Omental fat pad (tissue), 4 donors: ENCODE data around the gene VOPP1. TPM values are rescaled to one million over a fixed set of nuclear protein-coding genes. Genes with fewer than 3 reads are reported as not detected.
"Not testable (repeated sequence)": the region's sequence is repeated elsewhere in the genome, so short reads cannot be mapped to it uniquely, and the experiment has no call there.

ENCODE experiments used
- ATAC-seq: fragments of 150-250 bp; one replicate; pipeline ENCODE4 v1.9.1; 2016; ENCODE audit warnings: mild to moderate bottlenecking, moderate library complexity; ENCODE audit not compliant: low FRiP score
- DNase-seq: peaks from one replicate; pipeline ENCODE4 v3.0.0-alpha.2; 2019; ENCODE audit warnings: low spot score
- CTCF ChIP-seq, 3 donors: fragments of 450-650 bp; IDR thresholded peaks; one replicate each; pipeline ENCODE4 v1.5.1; 2016 to 2017; ENCODE audit warnings: antibody characterized with exemption in 3 of 3, mild to moderate bottlenecking in 3 of 3, moderate library complexity in 2 of 3
- total RNA-seq, 4 donors: library from RNA; depleted of rRNA; stranded (reverse); fragments of >200 nt; gene quantifications; one replicate each; pipeline ENCODE4 v1.1.0, GENCODE V29; 2016

VOPP1 gene
- total RNA-seq, 4 donors from 2014 or later: 31.3 to 64.0 (median 57.9) TPM

GRCh38 chr7:55589905-55590304, 17.6 kb upstream of the VOPP1 start:
- DNase-seq: no peak
- TF ChIP-seq CTCF (IDR thresholded peaks at IDR 0.05): no peak
- no peak for ATAC-seq

- DNase-seq: no peak
- no peak for ATAC-seq
- TF ChIP-seq CTCF (IDR thresholded peaks at IDR 0.05): no peak
Observed at GRCh38 chr7:55588976-55589604, 16.8 kb upstream of the VOPP1 start.

GRCh38 chr7:55588379-55588699, 16.0 kb upstream of the VOPP1 start:
- TF ChIP-seq CTCF (IDR thresholded peaks at IDR 0.05): no peak
- no peak for ATAC-seq
- no peak for DNase-seq

- no peak for ATAC-seq
- DNase-seq: no peak
- TF ChIP-seq CTCF (IDR thresholded peaks at IDR 0.05): no peak
Observed at GRCh38 chr7:55587687-55588378, 15.5 kb upstream of the VOPP1 start.

- ATAC-seq, DNase-seq: not testable (repeated sequence)
Observed at GRCh38 chr7:55582656-55583055, 10.4 kb upstream of the VOPP1 start.

- DNase-seq (no peak), ATAC-seq (no peak)
- TF ChIP-seq CTCF (IDR thresholded peaks at IDR 0.05): no peak
Observed at GRCh38 chr7:55576753-55577152, 4.5 kb upstream of the VOPP1 start.

GRCh38 chr7:55575733-55576132, 3.4 kb upstream of the VOPP1 start:
- no peak for ATAC-seq
- no peak for TF ChIP-seq CTCF (IDR thresholded peaks at IDR 0.05)

More at GRCh38 chr7:55575733-55576132, 3.4 kb upstream of the VOPP1 start:
- DNase-seq: no peak
